HFFc6 (cell line): ENCODE measurements around the gene CDK15. TPM values are rescaled to one million over a fixed set of nuclear protein-coding genes. Genes with fewer than 3 reads are reported as not detected.

Source experiments
- DNase-seq: peaks from one replicate; pipeline ENCODE4 v3.0.0-alpha.2; 2018
- H3K27ac Mint-ChIP-seq: 2 replicates; pipeline ENCODE4 v1.8.0; 2020; ENCODE audit warnings: mild to moderate bottlenecking, mixed read lengths
- H3K27me3 Mint-ChIP-seq: 2 replicates; pipeline ENCODE4 v1.8.0; 2021; ENCODE audit warnings: mild to moderate bottlenecking, moderate library complexity, mixed read lengths; ENCODE audit not compliant: insufficient read depth
- H3K36me3 Mint-ChIP-seq: 2 replicates; pipeline ENCODE4 v1.8.0; 2021; ENCODE audit warnings: low read depth, mixed read lengths
- H3K4me1 Mint-ChIP-seq: 2 replicates; pipeline ENCODE4 v1.8.0; 2020; ENCODE audit warnings: low read depth, mixed read lengths
- H3K4me3 Mint-ChIP-seq: 2 replicates; pipeline ENCODE4 v1.8.0; 2020; ENCODE audit warnings: mild to moderate bottlenecking, moderate library complexity, mixed read lengths
- H3K9me3 Mint-ChIP-seq: 2 replicates; pipeline ENCODE4 v1.8.0; 2020; ENCODE audit warnings: mild to moderate bottlenecking, mixed read lengths
- CTCF ChIP-seq: fragments of 200-600 bp; sonication (generic); IDR thresholded peaks from 2 replicates; pipeline ENCODE4 v1.5.0; 2021; ENCODE audit warnings: antibody characterized with exemption, mild to moderate bottlenecking
- total RNA-seq, 6 experiments: library from RNA; stranded (reverse); fragmentation: NEBNext Ultra II Directional; extraction: Animal tissue kit (Norgen Biotek cat#: 25700); gene quantifications; 2 replicates in 1 of 6; 3 replicates in 5 of 6; pipeline ENCODE4 v1.2.3, GENCODE V29; 2021

CDK15 gene
- total RNA-seq, 6 experiments from 2014 or later = 21.7 to 59.8 (median 49.4) TPM

DNA sequence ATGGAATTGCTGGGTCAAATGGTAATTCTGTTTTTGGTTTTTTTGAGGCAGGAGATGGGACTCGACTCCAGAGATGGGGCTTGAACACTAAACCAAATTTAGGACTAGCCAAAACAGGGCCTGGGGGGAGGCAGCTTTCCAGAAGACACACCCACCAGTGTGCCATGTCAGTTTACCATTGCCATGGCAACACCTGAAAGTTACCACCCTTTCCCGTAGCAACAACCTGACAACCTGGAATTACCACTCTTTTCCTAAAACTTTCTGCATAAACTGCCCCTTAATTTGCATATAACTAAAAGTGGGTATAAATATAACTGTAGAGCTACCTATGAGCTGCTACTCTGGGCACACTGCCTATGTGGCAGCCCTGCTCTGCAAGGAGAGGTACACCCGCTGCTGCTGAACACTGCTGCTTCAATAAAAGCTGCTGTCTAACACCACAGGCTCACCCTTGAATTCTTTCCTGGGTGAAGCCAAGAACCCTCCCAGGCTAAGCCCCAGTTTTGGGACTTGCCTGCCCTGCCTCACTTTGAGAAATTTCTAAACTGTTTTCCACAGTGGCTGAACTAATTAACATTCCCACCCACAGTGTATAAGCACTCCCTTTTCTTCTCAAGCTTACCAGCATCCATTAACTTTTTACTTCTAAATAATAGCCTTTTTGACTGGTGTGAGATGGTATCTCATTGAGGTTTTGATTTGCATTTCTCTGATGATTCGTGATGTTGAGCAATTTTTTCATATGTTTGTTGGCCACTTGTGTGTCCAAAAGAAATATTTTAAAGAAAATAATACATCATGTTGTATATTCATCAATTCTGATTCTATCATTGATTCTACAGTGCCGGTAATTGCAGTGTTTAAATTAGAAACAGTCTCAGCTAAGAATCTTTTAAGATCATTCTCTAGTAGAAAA, 10.6 kb downstream of the CDK15 start:
- peak overlapping the region; percentile 73 for H3K27ac Mint-ChIP-seq
- H3K36me3 Mint-ChIP-seq = peaks cover 50% of the 10 kb centered on the region
- H3K4me3 Mint-ChIP-seq = 0 out of 2 replicates have a peak overlapping the region, but pooled peaks have one; percentile 37
- H3K9me3 Mint-ChIP-seq = no peaks in the 10 kb centered on the region
- no peak for TF ChIP-seq CTCF
- DNase-seq = no peak
- H3K27me3 Mint-ChIP-seq = no peaks in the 10 kb centered on the region; the same call in 1 of the 2 replicates
- peaks cover 53% of the 10 kb centered on the region for H3K4me1 Mint-ChIP-seq

DNA sequence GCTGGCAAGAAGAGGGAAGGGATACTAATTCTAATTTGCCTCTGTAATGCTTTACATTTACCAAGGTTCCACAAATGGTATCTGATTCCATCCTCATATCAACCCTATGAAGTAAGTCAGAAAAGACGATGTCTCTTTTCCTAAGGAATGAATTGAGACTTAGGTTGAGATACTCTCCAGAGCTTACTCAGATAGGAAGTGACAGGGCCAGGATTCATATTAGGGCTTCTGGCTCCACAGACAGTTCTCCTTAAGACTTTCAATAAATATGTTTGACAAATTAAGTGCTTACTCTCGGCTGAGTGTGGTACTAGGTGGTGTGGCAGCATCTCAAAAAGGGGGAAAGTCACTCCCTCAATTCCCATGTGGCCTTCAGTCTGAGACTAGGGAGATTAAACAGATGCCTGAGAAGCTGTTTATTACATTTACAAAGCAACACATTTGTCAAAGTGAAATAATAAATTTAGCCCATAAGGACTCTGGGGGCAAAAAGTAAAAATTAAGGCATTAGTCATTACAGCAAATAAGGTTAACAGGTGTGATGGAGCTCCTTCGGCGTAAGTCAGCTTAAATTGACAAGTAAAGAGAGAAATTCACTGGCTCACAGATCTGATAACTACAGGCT, 14.2 kb downstream of the CDK15 start:
- Mint-ChIP-seq H3K4me3 (no peak overlapping the region), H3K27me3 (no peaks in the 10 kb centered on the region; the same call in 1 of the 2 replicates), H3K4me1 (peaks cover 28% of the 10 kb centered on the region), H3K36me3 (peaks cover 67% of the 10 kb centered on the region), H3K9me3 (no peaks in the 10 kb centered on the region), H3K27ac (no peak overlapping the region; the same call in 1 of the 2 replicates)
- no peak for TF ChIP-seq CTCF
- no peak for DNase-seq

DNA sequence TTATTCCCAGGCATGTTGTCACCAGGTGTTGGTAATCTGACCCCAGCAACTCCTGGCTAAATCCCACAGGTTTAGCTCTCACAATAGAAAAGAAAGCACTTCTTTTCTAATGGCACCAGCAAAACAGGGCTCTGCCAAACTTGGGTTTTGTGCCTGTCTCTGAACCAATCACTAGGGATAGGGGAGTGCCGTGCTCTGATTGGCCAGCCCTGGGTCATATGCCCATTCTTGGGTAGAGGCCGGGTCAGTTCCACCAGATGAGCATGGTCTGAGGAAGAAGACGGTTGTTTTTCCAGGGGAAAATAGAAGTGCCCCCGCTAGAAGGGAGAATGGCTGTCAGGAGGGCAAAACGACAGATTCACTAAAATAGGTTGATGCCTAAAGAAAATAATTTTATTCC, 14.7 kb downstream of the CDK15 start:
- no peak for DNase-seq
- no peak for TF ChIP-seq CTCF
- Mint-ChIP-seq H3K27ac (no peak overlapping the region), H3K9me3 (no peaks in the 10 kb centered on the region), H3K36me3 (peaks cover 71% of the 10 kb centered on the region), H3K27me3 (no peaks in the 10 kb centered on the region; the same call in 1 of the 2 replicates), H3K4me1 (peaks cover 31% of the 10 kb centered on the region), H3K4me3 (no peak overlapping the region)

GRCh38 chr2:201824212-201824611, 17.9 kb downstream of the CDK15 start:
- no peak overlapping the region for H3K27ac Mint-ChIP-seq

GRCh38 chr2:201827621-201828020, 21.3 kb downstream of the CDK15 start:
- peaks cover 66% of the 10 kb centered on the region for H3K36me3 Mint-ChIP-seq
- H3K4me3 Mint-ChIP-seq = 0 out of 2 replicates have a peak overlapping the region, but pooled peaks have one; percentile 5
- H3K9me3 Mint-ChIP-seq = no peaks in the 10 kb centered on the region
- TF ChIP-seq CTCF = no peak
- peaks cover 54% of the 10 kb centered on the region for H3K4me1 Mint-ChIP-seq
- H3K27me3 Mint-ChIP-seq = no peaks in the 10 kb centered on the region; the same call in 1 of the 2 replicates
- DNase-seq = no peak
- peak overlapping the region; percentile 5; the same call in 1 of the 2 replicates for H3K27ac Mint-ChIP-seq

More at GRCh38 chr2:201824212-201824611, 17.9 kb downstream of the CDK15 start:
- Mint-ChIP-seq H3K27me3 (no peaks in the 10 kb centered on the region), H3K9me3 (no peaks in the 10 kb centered on the region), H3K36me3 (peaks cover 77% of the 10 kb centered on the region), H3K4me3 (no peak overlapping the region), H3K4me1 (peaks cover 29% of the 10 kb centered on the region)
- no peak for TF ChIP-seq CTCF
- no peak for DNase-seq
